ENCODE results near the gene KLC1.

KLC1 gene

DNA sequence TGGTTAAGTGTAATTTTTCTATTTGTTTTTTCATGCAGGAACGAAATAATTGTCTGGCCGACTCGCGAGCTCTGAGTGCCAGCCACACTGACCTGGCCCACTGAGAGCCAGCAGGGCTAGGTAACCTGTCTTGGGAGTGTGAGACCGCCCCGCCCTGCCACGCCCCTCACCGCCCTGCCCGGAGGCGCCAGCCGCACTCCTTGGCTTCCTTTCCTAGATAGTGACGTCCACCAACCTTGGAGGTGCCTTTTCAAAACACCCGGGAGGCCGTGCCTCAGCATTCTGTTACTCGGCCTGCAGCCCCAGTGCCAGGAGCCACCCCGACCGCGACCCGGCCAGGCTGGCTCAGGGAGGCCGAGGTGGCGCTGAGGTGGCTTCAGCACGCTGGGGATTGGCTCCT lies 64.5 kb downstream of the KLC1 start:
- no peak for DNase-seq

- no peak for DNase-seq
Measured at GRCh38 chr14:103694572-103695026, 65.6 kb downstream of the KLC1 start.

DNA sequence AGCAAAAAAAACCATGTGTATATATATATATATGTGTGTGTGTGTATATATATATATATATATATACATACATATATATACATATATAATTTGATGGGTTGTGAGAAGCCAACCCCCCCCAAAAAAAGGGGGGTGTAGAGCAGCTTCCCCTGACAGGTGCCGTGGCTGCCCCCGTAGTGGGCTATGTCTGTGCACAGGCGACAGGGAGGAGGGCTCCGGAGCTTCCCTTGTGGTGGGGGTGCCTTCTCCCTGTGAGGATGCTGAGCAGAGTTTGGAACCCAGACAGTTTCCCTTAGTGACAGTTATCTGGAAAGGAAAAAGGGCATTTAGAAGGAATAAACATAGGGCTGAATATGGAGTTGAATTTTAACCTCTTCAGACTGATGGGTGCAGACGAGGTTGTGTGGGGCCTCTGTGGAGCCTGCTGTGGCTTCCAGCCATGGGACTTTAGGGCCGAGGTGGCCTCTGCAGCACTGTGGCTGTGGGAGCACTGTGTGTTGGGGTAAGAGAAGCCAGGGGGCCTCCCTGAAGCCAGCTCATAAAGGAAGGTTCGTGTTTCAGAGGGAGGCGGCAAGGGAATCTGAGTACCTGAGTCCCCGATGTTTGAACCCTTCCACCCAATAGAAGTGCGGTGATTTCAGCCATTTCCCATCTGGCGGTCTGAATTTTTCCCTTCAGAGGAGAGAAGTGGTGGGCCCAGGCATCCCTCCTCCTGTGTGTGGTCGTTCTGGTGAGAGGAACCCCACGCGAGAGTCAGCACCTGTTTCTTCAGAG lies 66.5 kb downstream of the KLC1 start:
- DNase-seq: no peak

- no peak for DNase-seq
Measured at GRCh38 chr14:103696070-103696402, 67.0 kb downstream of the KLC1 start.

DNA sequence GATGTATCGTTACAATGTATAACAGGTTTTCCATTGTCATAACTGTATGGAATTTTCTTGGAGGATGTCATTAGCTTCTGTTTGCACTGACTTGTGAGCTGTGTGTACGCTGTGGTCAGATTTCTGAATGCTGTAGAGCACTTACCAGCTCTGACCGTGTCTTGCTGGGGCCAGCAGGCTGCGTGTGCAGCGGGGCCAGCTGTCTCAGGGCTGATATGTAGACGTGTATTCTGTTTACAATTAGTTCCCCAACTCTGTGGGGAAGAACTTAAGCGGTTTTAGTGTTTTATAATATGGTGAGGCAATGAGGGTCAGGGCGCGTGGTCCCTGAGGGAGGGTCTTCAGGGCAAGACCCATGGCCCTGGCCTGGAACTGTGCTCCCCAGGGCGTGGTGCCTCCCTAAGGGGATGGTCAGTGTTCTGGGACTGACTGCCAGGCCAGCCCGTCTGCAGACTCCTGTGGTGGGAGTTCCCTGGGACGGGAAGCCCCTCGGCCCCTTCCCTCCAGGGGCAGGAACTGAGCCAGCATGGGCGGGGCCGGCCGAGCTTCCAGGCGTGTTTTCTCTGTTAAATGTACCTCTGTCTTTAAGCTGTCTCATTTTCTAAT lies 67.6 kb downstream of the KLC1 start:
- no peak for DNase-seq

DNA sequence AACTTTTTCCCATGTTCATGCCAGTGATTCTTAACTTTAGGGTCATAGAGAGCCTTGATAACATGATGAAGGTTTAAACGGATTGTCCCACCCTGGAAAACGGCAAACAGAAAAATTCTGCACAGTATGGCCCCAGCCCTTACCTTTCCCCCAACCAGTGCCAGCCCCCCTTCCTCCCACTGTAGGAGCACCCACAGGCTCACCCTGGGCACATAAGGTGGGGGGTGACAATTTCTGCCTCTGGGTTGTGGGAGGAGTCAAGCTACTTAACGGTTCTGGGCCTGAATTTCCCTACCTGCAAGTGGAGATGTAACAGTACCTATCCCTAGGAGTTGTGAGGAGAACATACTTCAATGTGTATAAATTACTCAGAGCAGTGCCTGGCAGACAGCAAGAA lies 68.2 kb downstream of the KLC1 start:
- DNase-seq: no peak

- DNase-seq: no peak
Measured at GRCh38 chr14:103697603-103698379, 68.8 kb downstream of the KLC1 start.

DNA sequence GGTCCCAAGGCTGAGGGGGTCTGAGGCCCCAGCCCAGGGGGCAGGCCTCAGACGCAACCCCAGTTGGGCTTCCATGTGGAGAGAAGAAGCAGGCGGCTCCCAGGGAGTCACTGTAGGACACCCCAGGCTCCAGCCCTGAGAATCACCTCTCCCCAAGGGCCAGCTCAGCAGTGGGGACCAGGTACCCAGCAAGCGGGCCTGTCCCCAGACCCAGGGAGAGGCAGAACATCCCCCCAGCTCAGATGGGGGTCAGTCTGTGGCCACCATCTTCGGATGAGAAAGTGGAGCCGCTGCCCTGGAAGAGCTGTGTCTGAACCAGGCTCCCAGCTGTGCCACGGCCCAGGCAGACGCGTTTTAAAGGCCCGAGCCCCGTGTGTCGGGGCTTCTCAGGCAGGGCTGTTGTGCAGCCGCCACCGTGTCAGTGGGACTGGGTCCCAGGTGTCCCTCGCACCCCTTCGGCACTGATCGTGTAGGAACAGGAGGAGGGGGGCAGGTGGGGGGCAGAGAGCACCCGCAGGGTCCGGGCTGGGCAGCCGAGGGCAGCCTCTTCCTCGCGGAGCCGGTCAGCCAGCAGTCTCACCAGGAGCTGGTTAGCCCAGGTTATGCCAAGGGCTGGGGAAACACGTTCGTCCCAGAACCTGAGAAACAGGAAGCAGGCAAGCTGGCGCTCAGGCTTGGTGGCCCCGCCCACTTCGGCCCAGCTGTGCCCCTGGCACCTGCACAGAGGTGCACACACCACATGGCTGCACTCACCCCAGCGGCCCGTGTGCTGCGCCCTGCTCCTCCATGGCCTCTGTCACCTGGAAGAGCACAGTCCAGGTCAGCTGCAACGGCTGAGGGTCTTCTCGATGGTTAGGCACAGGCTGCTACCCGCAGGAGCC lies 69.6 kb downstream of the KLC1 start:
- DNase-seq: no peak

DNA sequence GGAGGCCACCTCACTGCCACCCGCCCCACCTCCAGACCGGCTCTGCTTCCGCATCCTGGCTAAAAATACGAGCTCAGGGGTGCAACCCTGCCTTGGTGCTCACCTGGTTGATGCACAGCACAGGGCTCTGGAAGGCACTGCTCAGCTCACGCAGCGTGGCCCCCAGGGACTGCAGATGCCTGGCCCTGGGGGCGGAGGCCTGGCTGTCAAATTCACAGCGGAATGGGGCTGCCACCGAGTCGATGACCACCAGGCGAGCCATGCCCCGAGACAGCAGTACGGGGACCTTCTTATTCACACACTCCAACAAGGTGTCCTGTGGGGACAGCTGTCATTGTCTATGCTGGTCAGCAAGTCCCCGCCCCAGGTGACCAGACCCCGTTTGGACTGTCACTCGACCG lies 70.2 kb downstream of the KLC1 start:
- no peak for DNase-seq

GRCh38 chr14:103699901-103700752 lies 71.1 kb downstream of the KLC1 start:
- DNase-seq: no peak

DNA sequence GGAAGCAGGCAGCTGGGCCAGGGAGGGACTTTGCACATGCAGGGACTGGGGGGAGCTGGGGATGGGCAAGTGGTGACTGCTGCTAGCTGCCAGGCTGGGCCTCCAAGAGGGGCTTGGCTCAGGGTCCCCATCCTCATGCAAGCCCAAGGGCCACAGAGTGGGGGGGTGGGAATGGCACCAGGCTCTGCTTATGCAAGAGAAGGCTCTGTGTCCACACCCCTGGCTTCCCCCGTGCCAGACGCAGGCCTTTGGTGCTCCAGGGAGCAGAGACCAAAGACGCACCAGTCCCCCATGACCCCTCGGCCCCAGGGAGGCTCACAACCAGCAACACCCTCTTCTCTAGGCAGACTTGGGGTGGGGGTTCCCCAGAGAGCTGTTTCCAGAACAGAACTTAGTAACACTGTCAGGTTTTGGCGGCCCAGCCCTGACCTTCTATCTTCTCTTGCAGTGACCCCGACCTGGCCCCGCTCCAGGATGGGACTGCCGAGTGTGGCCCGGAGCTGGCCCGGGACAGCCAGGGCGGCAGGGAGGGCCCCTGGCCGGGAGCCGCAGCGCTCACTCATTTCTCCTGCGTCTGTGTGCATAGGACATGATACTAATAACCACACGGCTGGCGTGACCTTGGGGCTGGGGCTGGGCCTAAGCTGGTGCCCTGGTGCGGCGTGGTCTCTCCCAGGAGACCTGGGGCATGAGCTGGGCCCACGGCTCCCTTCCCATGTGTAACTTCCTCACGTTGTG lies 71.9 kb downstream of the KLC1 start:
- no peak for DNase-seq

- DNase-seq: no peak
Measured at GRCh38 chr14:103702095-103702494, 73.1 kb downstream of the KLC1 start.

- no peak for DNase-seq
Measured at GRCh38 chr14:103702497-103703432, 73.8 kb downstream of the KLC1 start.

DNA sequence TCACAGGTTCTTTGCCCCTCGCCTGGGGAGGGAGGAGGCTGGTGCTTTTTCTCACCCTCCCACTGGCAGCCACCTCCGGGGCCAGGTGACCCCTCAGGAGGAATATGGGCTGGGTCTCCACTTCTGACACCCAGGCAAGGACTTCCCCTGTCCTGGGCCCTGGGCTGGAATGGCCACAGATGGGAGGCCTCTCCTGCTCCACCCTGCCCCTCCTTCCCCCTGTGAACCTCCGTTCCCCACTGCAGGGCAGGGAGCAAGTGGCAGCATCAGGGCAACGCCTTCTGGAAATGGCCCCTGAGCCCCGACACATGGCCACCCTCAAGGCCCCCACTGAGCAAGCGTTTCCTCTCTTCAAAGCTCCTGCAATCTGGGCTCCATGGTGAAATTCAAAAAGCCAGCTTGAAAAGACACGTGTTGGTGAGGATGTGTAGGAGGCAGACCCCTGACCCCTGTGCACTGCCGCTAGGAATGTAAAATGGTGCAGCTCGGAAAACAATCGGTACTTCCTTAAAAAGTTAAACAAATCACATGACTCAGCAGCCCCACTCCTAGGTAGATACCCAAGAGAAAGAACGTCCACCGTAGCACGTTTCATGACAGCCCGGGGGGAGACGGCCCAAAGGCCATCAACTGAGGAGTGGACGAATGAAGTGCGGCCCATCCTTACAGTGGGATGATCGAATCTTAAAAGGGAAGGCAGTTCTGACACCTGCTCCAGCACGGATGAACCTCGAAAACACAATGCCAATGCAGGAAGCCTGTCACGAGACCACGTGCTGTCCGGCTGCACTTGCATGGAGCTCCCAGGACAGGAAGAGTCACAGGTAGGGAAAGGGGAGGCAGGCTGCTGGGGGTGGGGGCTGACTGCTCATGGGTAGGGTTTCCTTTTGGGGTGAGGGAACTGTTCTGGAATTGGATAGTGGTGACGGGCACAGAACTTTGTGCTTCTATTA lies 74.7 kb downstream of the KLC1 start:
- no peak for DNase-seq

DNA sequence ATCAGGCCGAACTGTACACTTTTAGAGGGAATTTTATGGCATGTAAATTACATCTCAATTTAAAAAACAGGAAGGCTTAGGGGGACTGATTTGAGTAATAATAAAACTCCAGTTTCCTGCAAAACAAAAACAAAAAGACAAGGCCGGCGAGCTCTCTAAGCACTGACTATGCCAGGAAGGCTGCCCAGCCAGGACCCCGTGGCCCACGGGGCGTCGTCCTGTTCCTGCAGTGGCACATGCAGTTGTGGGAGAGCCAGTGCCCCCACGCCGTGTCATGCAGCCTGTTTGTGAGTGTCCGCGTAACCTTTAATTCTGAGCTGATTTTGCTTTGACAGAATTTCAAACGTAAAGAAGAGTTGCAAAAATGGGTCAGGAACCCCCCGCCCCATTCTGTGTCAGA lies 75.7 kb downstream of the KLC1 start:
- DNase-seq: no peak

- no peak for DNase-seq
Measured at GRCh38 chr14:103705118-103705503, 76.1 kb downstream of the KLC1 start.

DNA sequence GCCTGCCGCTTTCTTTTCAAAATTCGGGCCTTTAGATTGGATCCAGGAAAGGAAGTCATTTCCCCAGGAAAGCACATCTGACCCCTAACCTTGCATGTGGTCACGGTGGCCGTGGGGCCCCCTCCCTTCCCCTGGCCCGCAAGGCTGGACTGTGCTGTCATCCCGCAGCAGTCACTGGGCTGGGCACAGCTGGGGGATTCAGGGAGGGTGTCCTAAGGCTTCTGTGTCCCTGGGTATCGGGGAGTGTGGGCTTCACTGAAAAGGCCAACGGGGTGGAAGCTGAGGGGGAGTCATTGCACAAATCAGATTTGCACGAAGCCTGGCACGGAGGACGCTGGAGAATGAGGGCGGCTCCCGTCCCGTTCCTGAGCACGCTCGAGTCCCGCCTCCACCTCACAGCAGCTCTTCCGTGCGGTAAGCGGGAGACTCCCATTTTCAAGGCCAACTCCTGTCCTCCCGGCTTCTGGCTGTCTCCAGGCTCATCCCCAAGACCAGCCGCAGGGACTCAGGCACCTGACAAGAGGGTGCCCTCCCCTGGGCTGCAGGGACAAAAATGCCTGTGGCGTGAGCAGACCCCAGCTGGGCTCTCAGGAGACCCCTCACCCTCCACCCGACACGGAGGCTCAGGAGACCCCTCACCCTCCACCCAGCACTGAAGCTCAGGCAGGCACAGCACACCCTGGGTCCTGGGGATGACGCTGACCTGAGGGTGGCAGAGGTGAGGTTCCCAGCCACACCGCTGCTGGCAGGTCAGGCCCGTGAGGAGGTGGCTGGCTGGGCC lies 76.7 kb downstream of the KLC1 start:
- no peak for DNase-seq
